HG02870 (cell line): Measurements from ENCODE around the gene SETBP1.

Experiments
- ATAC-seq: cut with Tn5 transposase; IDR thresholded peaks from one replicate; pipeline ENCODE4 v1.9.1; 2021; ENCODE audit warnings: mild to moderate bottlenecking, moderate library complexity; ENCODE audit not compliant: unreplicated experiment

The SETBP1 gene

GRCh38 chr18:44921974-44922373, 241.3 kb downstream of the SETBP1 start:
- ATAC-seq, result no peak

DNA sequence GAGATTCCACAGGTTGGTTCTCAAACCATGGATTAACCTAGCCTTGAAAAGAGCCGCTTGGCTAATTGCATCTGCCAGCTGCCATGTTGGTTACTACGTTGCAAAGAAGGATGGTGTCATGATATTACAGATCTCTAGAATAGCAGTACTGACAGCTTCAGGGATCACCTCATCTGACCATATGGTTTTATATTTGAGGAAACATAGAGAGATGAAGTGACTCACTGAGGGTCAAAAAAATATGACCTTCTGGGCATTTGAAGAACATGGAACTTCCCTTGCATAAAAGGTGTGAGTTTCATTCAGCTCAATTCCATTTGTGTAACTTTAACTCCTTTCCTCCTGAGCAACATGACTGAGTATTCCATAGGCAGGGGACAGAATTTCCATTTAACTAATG, 242.3 kb downstream of the SETBP1 start:
- no peak for ATAC-seq

GRCh38 chr18:44924785-44925499, 244.3 kb downstream of the SETBP1 start:
- ATAC-seq, result no peak

DNA sequence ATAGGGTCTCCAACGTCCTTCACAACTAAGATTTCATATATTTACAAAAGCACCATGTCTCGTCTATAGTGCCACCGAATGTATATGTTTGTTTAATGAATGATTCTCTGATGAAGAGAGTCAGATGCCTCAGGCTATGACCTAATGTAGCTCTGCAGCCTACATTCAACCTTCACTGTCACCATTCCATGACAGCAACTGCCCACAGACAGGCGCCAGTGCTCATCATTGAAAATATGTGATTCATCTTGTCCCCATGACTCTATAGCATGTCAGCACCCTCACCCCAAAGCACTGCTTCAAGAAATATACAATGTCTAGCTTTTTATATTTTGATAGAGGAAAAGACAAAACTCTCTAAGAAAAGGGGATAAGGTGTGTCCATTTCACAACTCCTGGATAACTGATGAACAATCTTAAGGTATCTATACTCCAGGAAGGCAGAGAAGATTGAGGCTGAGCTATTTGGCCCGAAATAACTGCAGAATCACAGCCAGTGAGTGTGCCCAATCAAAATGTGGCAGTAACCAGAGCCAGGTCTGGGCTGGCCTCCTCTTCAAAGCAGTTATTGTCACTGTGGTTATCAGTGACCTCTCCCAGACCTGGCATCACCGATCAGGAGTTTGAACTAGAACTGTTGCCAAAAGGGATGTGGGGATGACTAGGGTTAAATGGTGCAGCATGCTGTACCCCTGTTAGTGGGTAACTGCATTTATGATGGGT, 246.6 kb downstream of the SETBP1 start:
- no peak for ATAC-seq

- no peak for ATAC-seq
Observed at GRCh38 chr18:44934901-44935300, 254.2 kb downstream of the SETBP1 start.

GRCh38 chr18:44935455-44935854, 254.8 kb downstream of the SETBP1 start:
- no peak for ATAC-seq

GRCh38 chr18:44936485-44936884, 255.8 kb downstream of the SETBP1 start:
- ATAC-seq, result no peak

DNA sequence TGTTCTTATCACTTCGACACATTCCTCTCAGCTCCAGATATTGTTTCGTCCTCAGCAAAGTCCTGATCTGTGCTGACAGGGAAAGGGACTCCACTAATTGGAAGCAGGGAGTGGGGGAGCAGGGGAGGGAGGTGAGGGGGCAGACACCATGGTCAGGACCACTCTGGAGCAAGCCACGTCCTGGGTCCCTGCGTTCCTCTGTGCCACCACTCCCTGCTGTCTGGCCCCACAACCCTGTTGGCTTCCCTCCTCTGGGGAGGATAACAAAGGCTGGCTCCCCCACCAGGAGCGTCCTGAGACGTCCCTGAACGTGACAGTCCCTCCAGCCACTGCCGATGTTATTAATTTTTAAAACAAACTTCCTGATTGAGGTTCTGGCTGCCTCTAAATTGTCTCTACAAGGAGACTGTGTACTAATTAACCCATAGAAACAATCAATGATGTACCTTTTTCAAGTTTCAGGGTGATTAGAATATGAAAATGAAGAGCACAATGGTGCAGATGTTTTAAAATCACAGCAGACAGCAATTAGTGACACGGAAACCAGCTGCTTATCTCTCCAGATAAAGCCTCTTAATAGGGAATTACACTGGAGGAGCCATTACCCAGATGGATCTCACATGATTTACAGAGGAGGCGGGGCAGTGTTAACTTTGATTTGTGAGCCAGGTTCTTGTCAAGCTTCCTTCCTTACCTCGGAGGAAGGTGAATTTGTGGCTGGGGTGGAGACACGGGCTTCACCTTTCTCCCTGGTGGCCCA, 257.5 kb downstream of the SETBP1 start:
- ATAC-seq, result no peak

- ATAC-seq, result no peak
Observed at GRCh38 chr18:44938720-44939665, 258.3 kb downstream of the SETBP1 start.

GRCh38 chr18:44941516-44941915, 260.8 kb downstream of the SETBP1 start:
- ATAC-seq, result no peak

- no peak for ATAC-seq
Observed at GRCh38 chr18:44942073-44942472, 261.4 kb downstream of the SETBP1 start.

DNA sequence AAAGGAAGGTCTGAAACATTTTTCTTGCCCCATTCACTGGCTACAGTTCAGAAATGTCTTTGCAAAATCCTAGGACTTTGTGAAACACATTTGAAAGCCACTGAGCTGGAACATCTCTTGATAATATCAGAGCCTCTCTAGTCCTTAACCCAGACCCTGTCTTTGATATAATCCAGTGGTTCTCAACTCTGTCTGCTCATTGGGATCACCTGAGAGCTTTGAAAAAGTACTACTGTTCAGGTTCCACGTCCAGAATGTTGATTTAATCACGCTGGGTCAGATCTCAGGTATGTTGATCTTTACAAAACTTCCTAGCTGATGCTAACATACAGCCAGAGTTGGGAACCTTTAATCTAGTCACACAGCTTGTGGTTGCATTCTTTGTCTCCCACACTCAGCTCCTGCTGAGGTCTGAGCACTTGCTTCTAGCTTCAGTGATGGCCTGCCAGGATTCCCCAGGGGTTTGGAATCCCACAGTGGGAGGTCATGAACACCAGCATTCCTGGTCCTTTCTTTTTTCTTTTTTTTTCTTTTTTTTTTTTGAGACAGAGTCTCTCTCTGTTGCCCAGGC, 262.7 kb downstream of the SETBP1 start:
- ATAC-seq, result no peak

DNA sequence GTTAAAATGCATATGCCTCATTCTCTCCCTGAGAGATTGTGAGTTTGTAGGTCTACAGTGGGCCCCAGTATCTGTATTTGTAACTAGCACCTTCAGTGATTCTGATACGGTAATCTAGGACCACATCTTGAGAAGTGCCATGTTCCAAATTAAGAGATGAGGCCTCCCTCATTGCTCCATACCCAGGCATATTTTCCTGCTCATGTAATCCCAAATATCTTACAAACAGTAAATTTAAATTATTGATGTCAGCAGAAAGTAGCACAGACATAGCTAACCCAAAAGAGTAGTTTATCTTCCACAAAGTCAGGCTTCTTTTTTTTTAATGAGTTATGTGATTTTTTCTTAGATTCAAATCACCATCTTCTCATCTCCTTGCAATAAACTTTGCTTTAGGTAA, 263.8 kb downstream of the SETBP1 start:
- no peak for ATAC-seq

DNA sequence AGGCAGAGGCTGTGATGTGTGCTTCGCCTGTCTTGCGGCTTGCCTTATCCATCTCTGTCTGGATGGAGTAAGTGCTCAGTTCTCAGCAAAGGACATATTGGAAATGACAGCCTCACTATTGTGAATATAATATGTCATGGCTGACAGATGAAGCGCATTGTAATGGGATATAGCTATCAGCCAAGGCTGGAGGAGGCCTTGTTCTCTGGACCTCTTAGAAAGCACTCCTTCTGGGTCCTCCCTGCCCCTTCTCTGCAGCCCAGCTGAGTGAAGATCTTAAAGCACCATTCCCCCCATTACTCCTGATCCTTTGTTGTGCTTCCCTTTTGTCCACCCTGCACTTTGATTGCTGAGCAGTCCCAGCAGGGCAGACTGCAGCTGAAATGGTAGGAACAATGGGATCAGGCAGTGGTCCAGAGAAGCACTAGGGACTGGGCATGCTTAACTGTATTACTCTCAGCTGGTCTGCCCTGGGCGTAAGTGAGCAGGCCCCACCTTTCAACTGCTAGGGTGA, 265.3 kb downstream of the SETBP1 start:
- ATAC-seq, result no peak

GRCh38 chr18:44946529-44947113, 265.9 kb downstream of the SETBP1 start:
- no peak for ATAC-seq

GRCh38 chr18:44949967-44950366, 269.3 kb downstream of the SETBP1 start:
- no peak for ATAC-seq

- ATAC-seq, result no peak
Observed at GRCh38 chr18:44950685-44951195, 270.1 kb downstream of the SETBP1 start.

GRCh38 chr18:44951748-44952147, 271.1 kb downstream of the SETBP1 start:
- no peak for ATAC-seq

- ATAC-seq, result no peak
Observed at GRCh38 chr18:44954257-44954656, 273.6 kb downstream of the SETBP1 start.

DNA sequence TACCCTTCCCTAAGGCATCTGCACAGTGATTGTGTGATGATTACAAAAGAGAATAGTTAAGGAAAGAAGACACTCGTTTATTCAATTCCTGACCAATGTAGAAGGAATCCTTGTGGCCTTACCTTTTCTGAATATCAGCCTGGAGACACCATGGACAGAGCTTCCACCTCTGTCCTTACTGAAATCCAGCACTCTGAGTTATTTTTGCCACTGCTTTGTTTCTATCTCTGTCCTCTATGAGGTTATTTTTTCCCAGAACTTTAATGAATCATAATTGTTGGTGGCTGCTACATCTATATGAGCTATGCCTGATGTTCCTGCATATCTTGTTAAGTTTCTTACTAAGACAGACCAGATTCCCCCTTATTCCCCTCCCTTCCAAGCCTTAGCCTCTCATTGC, 275.1 kb downstream of the SETBP1 start:
- no peak for ATAC-seq
